Liver (tissue), 9 donors: Measurements from ENCODE around the gene PLAC1. TPM values are rescaled to one million over a fixed set of nuclear protein-coding genes. Genes with fewer than 3 reads are reported as not detected.

Source experiments
- DNase-seq: peaks from one replicate; pipeline ENCODE4 v3.0.0-alpha.2; 2017; ENCODE audit warnings: low spot score
- H3K27ac ChIP-seq, 2 donors: one replicate each; pipeline ENCODE4 v1.7.0; 2013; ENCODE audit warnings: inconsistent platforms in 2 of 2, low read length in 2 of 2, control low read depth in 1 of 2, low read depth in 1 of 2, mild to moderate bottlenecking in 1 of 2
- H3K27me3 ChIP-seq, 4 donors: one replicate each; pipeline versions ENCODE4 v1.6.1 to v1.7.0; 2013; ENCODE audit warnings: low read length in 3 of 4, inconsistent platforms in 1 of 4, mild to moderate bottlenecking in 1 of 4, moderate library complexity in 1 of 4; ENCODE audit not compliant: control insufficient read depth in 4 of 4, insufficient read depth in 4 of 4
- H3K36me3 ChIP-seq, 4 donors: one replicate each; pipeline versions ENCODE4 v1.6.1 to v1.7.0; 2013; ENCODE audit warnings: low read length in 3 of 4, mild to moderate bottlenecking in 3 of 4, low read depth in 1 of 4, moderate library complexity in 1 of 4; ENCODE audit not compliant: control insufficient read depth in 4 of 4, insufficient read depth in 3 of 4
- H3K4me1 ChIP-seq, 4 donors: one replicate each; pipeline versions ENCODE4 v1.6.1 to v1.7.0; 2013; ENCODE audit warnings: low read length in 3 of 4, mild to moderate bottlenecking in 3 of 4, moderate library complexity in 1 of 4; ENCODE audit not compliant: control insufficient read depth in 4 of 4, insufficient read depth in 4 of 4
- H3K4me3 ChIP-seq, 3 donors: one replicate each; pipeline versions ENCODE4 v1.6.1 to v1.7.0; 2013; ENCODE audit warnings: low read length in 3 of 3, control low read depth in 1 of 3, low read depth in 1 of 3, mild to moderate bottlenecking in 1 of 3
- H3K9ac ChIP-seq, 2 donors: one replicate each; pipeline ENCODE4 v1.7.0; 2013; ENCODE audit warnings: low read length in 2 of 2, mild to moderate bottlenecking in 2 of 2, moderate library complexity in 2 of 2, control low read depth in 1 of 2, low read depth in 1 of 2
- H3K9me3 ChIP-seq, 4 donors: one replicate each; pipeline versions ENCODE4 v1.6.1 to v1.7.0; 2013; ENCODE audit warnings: low read length in 3 of 4; ENCODE audit not compliant: control insufficient read depth in 4 of 4
- ATF3 ChIP-seq: IDR thresholded peaks from 2 replicates; pipeline ENCODE4 v1.6.1; 2016; ENCODE audit warnings: antibody characterized with exemption
- CTCF ChIP-seq: fragments of 150-350 bp; IDR thresholded peaks from 2 replicates; pipeline ENCODE4 v1.5.1; 2017; ENCODE audit warnings: improper control_type of control experiment, low read depth, low read length; ENCODE audit not compliant: missing input control
- EGR1 ChIP-seq, 2 donors: IDR thresholded peaks; 2 replicates each; pipeline ENCODE4 v1.6.1; 2016 to 2018; ENCODE audit warnings: antibody characterized with exemption in 2 of 2, low read depth in 2 of 2
- FOXA1 ChIP-seq: IDR thresholded peaks from 2 replicates; pipeline ENCODE4 v1.6.1; 2016; ENCODE audit warnings: antibody characterized with exemption
- FOXA2 ChIP-seq: IDR thresholded peaks from 2 replicates; pipeline ENCODE4 v1.6.1; 2016; ENCODE audit warnings: antibody characterized with exemption
- GABPA ChIP-seq, 2 donors: IDR thresholded peaks in 1 of 2; conservative IDR thresholded peaks in 1 of 2; 2 replicates each; pipeline ENCODE4 v1.6.1; 2016; ENCODE audit warnings: antibody characterized with exemption in 2 of 2, mild to moderate bottlenecking in 1 of 2, moderate library complexity in 1 of 2
- HNF4A ChIP-seq, 2 donors: conservative IDR thresholded peaks; 2 replicates each; pipeline ENCODE4 v1.6.1; 2016; ENCODE audit warnings: antibody characterized with exemption in 2 of 2, mild to moderate bottlenecking in 2 of 2
- HNF4G ChIP-seq: IDR thresholded peaks from 2 replicates; pipeline ENCODE4 v1.6.1; 2016; ENCODE audit warnings: antibody characterized with exemption
- JUND ChIP-seq, 2 donors: IDR thresholded peaks; 2 replicates each; pipeline ENCODE4 v1.6.1; 2016; ENCODE audit warnings: antibody characterized with exemption in 2 of 2
- MAX ChIP-seq: IDR thresholded peaks from 2 replicates; pipeline ENCODE4 v1.6.1; 2016; ENCODE audit warnings: antibody characterized with exemption
- NR2F2 ChIP-seq: IDR thresholded peaks from 2 replicates; pipeline ENCODE4 v1.6.1; 2016; ENCODE audit warnings: antibody characterized with exemption
- RAD21 ChIP-seq, 2 donors: IDR thresholded peaks; 2 replicates each; pipeline ENCODE4 v1.6.1; 2016; ENCODE audit warnings: antibody characterized with exemption in 2 of 2, mild to moderate bottlenecking in 2 of 2
- REST ChIP-seq: IDR thresholded peaks from 2 replicates; pipeline ENCODE4 v1.6.1; 2016; ENCODE audit warnings: antibody characterized with exemption, mild to moderate bottlenecking
- RXRA ChIP-seq, 2 donors: IDR thresholded peaks; 2 replicates each; pipeline ENCODE4 v1.6.1; 2017 to 2018; ENCODE audit warnings: antibody characterized with exemption in 2 of 2, mild to moderate bottlenecking in 1 of 2
- SP1 ChIP-seq: IDR thresholded peaks from 2 replicates; pipeline ENCODE4 v1.6.1; 2018; ENCODE audit warnings: antibody characterized with exemption, mild to moderate bottlenecking
- TAF1 ChIP-seq: conservative IDR thresholded peaks from 2 replicates; pipeline ENCODE4 v1.6.1; 2016; ENCODE audit warnings: antibody characterized with exemption, mild to moderate bottlenecking
- YY1 ChIP-seq: IDR thresholded peaks from 2 replicates; pipeline ENCODE4 v1.6.1; 2016; ENCODE audit warnings: antibody characterized with exemption, mild to moderate bottlenecking
- ZBTB33 ChIP-seq: IDR thresholded peaks from 2 replicates; pipeline ENCODE4 v1.6.1; 2016; ENCODE audit warnings: antibody characterized with exemption
- WGBS: extraction: QIAGEN DNeasy Blood & Tissue Kit; methylation state at CpG from one replicate; pipeline ENCODE4 v1.1.7; 2013; 5-methylcytosine and 5-hydroxymethylcytosine counted together
- polyA plus RNA-seq, 2 donors: library from polyadenylated mRNA; stranded (reverse) in 1 of 2; unstranded in 1 of 2; fragments of 200-250 nt in 1 of 2; fragments of >200 nt in 1 of 2; fragmentation: Nextera tagmentation in 1 of 2; extraction: Ambion mirVana in 1 of 2; gene quantifications; one replicate each; pipeline versions ENCODE4 v1.2.1 to v1.2.3, GENCODE V29; 2013 to 2015
- total RNA-seq, 2 donors: library from RNA; depleted of rRNA; stranded (reverse); fragments of >200 nt; gene quantifications; one replicate each; pipeline ENCODE4 v1.2.3, GENCODE V29; 2014
- donor health status: healthy.
- donor health status: healthy.
- donor health status: healthy.
- donor health status: healthy.
- donor health status: healthy.

The PLAC1 gene
- total and polyA plus RNA-seq, 4 donors, result not detected

GRCh38 chrX:134679221-134679620 is 20.9 kb upstream of the PLAC1 start:
- Histone ChIP-seq H3K9ac (no peak overlapping the region), H3K4me1 (no peaks in the 10 kb centered on the region), H3K9me3 (no peaks in the 10 kb centered on the region), H3K36me3 (no peaks in the 10 kb centered on the region), H3K4me3 (no peak overlapping the region), H3K27ac (no peak overlapping the region), H3K27me3 (no peaks in the 10 kb centered on the region)
- 85% methylated on average over 5 of the region's 5 CpGs for WGBS
- no peak for DNase-seq
- TF ChIP-seq FOXA2 (no peak), CTCF (no peak), MAX (no peak), FOXA1 (no peak), RXRA (IDR thresholded peaks at IDR 0.05) (no peak), YY1 (no peak), REST (no peak), ZBTB33 (no peak), ATF3 (no peak), NR2F2 (no peak), SP1 (no peak), TAF1 (no peak), RAD21 (IDR thresholded peaks at IDR 0.05) (no peak), JUND (IDR thresholded peaks at IDR 0.05) (no peak), EGR1 (IDR thresholded peaks at IDR 0.05; ENCODE audit: low read depth in 2 of 2) (no peak), HNF4G (no peak)

- 89% methylated on average over 4 of the region's 4 CpGs for WGBS
- no peaks in the 10 kb centered on the region for H3K27me3 ChIP-seq
- no peaks in the 10 kb centered on the region for H3K9me3 ChIP-seq
- H3K4me3 ChIP-seq, result no peak overlapping the region
- H3K4me1 ChIP-seq, result no peaks in the 10 kb centered on the region
- no peak overlapping the region for H3K27ac ChIP-seq
- H3K9ac ChIP-seq, result no peak overlapping the region
- DNase-seq, result no peak
- no peaks in the 10 kb centered on the region for H3K36me3 ChIP-seq
- TF ChIP-seq ATF3 (no peak), HNF4G (no peak), HNF4A (conservative IDR thresholded peaks at IDR 0.05) (no peak), EGR1 (IDR thresholded peaks at IDR 0.05; ENCODE audit: low read depth in 2 of 2) (no peak), SP1 (no peak), RXRA (IDR thresholded peaks at IDR 0.05) (no peak), CTCF (no peak), FOXA1 (no peak), GABPA (IDR thresholded peaks at IDR 0.05 in 1 of 2, conservative IDR thresholded peaks at IDR 0.05 in 1 of 2) (no peak), TAF1 (no peak), REST (no peak), JUND (IDR thresholded peaks at IDR 0.05) (no peak)
Observed at GRCh38 chrX:134677332-134677731, 19.1 kb upstream of the PLAC1 start.
